Loucy (cell line): ENCODE data around the gene HELZ.
"Not testable (repeated sequence)": the region's sequence is repeated elsewhere in the genome, so short reads cannot be mapped to it uniquely, and the experiment has no call there.

ENCODE experiments used
- H2AFZ ChIP-seq: fragments of 200-600 bp; sonication (generic); 2 replicates; pipeline ENCODE4 v1.6.0; 2016; ENCODE audit warnings: antibody characterized with exemption, mild to moderate bottlenecking, low read length, moderate library complexity
- H3F3A ChIP-seq: fragments of 200-600 bp; 2 replicates; pipeline ENCODE4 v1.6.0; 2016; ENCODE audit warnings: antibody characterized with exemption, low read depth, mild to moderate bottlenecking
- H3K27me3 ChIP-seq: fragments of 200-600 bp; sonication (generic); 2 replicates; pipeline ENCODE4 v1.6.1; 2014; ENCODE audit warnings: low read length, mild to moderate bottlenecking; ENCODE audit not compliant: insufficient read depth, poor library complexity, severe bottlenecking
- H3K36me3 ChIP-seq: fragments of 200-600 bp; sonication (generic); 2 replicates; pipeline ENCODE4 v1.6.1; 2016; ENCODE audit warnings: low read length; ENCODE audit not compliant: insufficient read depth
- H3K4me1 ChIP-seq: fragments of 200-600 bp; sonication (generic); 2 replicates; pipeline ENCODE4 v1.5.1; 2014; ENCODE audit warnings: low read length, mild to moderate bottlenecking; ENCODE audit not compliant: insufficient read depth, poor library complexity, severe bottlenecking
- H3K4me2 ChIP-seq: fragments of 200-600 bp; sonication (generic); 2 replicates; pipeline ENCODE4 v1.6.0; 2014; ENCODE audit warnings: antibody characterized with exemption, low read length, low read depth, mild to moderate bottlenecking; ENCODE audit not compliant: poor library complexity, severe bottlenecking
- H3K4me3 ChIP-seq: fragments of 200-600 bp; sonication (generic); 2 replicates; pipeline ENCODE4 v1.5.1; 2014; ENCODE audit warnings: low read length, mild to moderate bottlenecking, mixed read lengths; ENCODE audit not compliant: poor library complexity, severe bottlenecking
- H3K79me2 ChIP-seq: fragments of 200-600 bp; sonication (generic); 2 replicates; pipeline ENCODE4 v1.6.1; 2014; ENCODE audit warnings: low read length; ENCODE audit not compliant: insufficient read depth
- H3K9ac ChIP-seq: fragments of 200-600 bp; sonication (generic); 2 replicates; pipeline ENCODE4 v1.6.0; 2014; ENCODE audit warnings: mild to moderate bottlenecking, low read depth, low read length, moderate library complexity; ENCODE audit not compliant: poor library complexity, severe bottlenecking
- H3K9me2 ChIP-seq: fragments of 200-600 bp; sonication (generic); replicated peaks from 2 replicates; pipeline ENCODE4 v1.6.1; 2016; ENCODE audit warnings: low read depth, low read length, mixed read lengths
- H3K9me3 ChIP-seq: fragments of 200-600 bp; sonication (generic); 2 replicates; pipeline ENCODE4 v1.6.1; 2014; ENCODE audit warnings: mild to moderate bottlenecking, antibody characterized with exemption, low read length, low read depth; ENCODE audit not compliant: insufficient read depth
- H4K20me1 ChIP-seq: fragments of 200-600 bp; sonication (generic); 2 replicates; pipeline ENCODE4 v1.6.0; 2014; ENCODE audit warnings: antibody characterized with exemption, low read length, mild to moderate bottlenecking; ENCODE audit not compliant: insufficient read depth, poor library complexity, severe bottlenecking
- EZH2phosphoT487 ChIP-seq: fragments of 200-600 bp; IDR thresholded peaks from 2 replicates; pipeline ENCODE4 v1.6.1; 2018; ENCODE audit warnings: antibody characterized with exemption, mild to moderate bottlenecking, moderate library complexity, borderline replicate concordance
- TF ChIP-seq, protein P1 (sequence below): fragments of 200-600 bp; sonication (generic); conservative IDR thresholded peaks from 2 replicates; pipeline ENCODE4 v1.5.1; 2014; ENCODE audit warnings: mild to moderate bottlenecking, antibody characterized with exemption, low read length

Gene HELZ

DNA sequence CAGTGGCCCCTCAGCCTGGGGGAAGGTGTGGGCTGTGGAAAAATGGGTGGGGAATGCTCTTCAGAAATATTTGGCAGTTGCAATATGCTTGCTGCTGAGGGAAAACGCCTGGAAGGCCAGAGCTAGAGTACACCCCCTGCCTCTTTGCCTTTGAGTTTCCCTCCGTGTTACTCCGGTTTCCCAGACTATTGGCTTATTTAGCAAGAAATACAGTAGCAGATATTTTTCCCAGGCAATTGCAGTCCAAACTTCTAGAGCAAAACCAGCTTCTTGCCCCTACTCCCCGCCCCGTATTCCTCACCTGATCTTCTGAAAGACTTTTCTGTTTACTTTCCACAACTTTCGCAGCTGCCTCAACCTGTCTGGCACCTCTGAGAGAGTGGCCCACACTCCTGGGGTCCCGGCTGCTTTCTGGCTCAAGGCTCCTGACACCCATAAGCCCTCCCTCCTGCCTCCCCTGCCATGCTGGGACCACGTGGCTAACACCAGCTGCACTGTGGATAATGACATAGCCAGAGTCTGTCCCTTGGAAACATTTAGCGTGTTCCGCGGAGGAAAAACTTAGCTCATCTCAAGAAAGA, 45.8 kb upstream of the HELZ start:
- no peak overlapping the region for H3K9ac ChIP-seq
- H3K9me2 ChIP-seq = no peaks in the 10 kb centered on the region
- H3K4me2 ChIP-seq = no peak overlapping the region
- H3K79me2 ChIP-seq = no peaks in the 10 kb centered on the region
- H4K20me1 ChIP-seq = no peaks in the 10 kb centered on the region
- no peaks in the 10 kb centered on the region for H3K4me1 ChIP-seq
- no peaks in the 10 kb centered on the region for H3K36me3 ChIP-seq
- H3K9me3 ChIP-seq = no peaks in the 10 kb centered on the region
- H2AFZ ChIP-seq = no peak overlapping the region
- no peaks in the 10 kb centered on the region for H3K27me3 ChIP-seq
- H3F3A ChIP-seq = no peaks in the 10 kb centered on the region
- no peak for TF ChIP-seq EZH2phosphoT487
- TF ChIP-seq, protein P1, sequence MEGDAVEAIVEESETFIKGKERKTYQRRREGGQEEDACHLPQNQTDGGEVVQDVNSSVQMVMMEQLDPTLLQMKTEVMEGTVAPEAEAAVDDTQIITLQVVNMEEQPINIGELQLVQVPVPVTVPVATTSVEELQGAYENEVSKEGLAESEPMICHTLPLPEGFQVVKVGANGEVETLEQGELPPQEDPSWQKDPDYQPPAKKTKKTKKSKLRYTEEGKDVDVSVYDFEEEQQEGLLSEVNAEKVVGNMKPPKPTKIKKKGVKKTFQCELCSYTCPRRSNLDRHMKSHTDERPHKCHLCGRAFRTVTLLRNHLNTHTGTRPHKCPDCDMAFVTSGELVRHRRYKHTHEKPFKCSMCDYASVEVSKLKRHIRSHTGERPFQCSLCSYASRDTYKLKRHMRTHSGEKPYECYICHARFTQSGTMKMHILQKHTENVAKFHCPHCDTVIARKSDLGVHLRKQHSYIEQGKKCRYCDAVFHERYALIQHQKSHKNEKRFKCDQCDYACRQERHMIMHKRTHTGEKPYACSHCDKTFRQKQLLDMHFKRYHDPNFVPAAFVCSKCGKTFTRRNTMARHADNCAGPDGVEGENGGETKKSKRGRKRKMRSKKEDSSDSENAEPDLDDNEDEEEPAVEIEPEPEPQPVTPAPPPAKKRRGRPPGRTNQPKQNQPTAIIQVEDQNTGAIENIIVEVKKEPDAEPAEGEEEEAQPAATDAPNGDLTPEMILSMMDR = no peak
- H3K4me3 ChIP-seq = no peak overlapping the region

DNA sequence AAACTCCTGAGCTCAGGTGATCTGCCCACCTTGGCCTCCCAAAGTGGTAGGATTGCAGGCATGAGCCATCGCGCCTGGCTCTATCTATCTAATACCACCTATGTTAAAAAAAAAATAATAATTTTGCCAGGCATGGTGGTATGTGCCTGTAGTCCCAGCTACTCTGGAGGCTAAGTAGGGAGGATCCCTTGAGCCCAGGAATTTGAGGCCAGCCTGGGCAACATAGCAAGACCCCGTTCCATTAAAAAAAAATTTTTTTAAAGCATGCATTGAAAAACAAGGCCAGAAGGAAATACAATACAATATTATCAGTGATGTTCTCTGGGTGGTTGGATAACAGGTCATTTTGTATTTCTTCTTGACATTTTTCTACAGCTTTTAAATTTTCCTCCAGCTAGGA, 45.2 kb upstream of the HELZ start:
- Histone ChIP-seq H3F3A (no peaks in the 10 kb centered on the region), H3K4me3 (no peak overlapping the region), H3K9me2 (no peaks in the 10 kb centered on the region), H4K20me1 (no peaks in the 10 kb centered on the region), H3K27me3 (no peaks in the 10 kb centered on the region), H3K4me2 (no peak overlapping the region), H3K9me3 (no peaks in the 10 kb centered on the region), H3K36me3 (no peaks in the 10 kb centered on the region), H3K79me2 (no peaks in the 10 kb centered on the region), H3K9ac (no peak overlapping the region), H3K4me1 (no peaks in the 10 kb centered on the region), H2AFZ (no peak overlapping the region)
- TF ChIP-seq, protein P1 = no peak
- TF ChIP-seq EZH2phosphoT487 = no peak

DNA sequence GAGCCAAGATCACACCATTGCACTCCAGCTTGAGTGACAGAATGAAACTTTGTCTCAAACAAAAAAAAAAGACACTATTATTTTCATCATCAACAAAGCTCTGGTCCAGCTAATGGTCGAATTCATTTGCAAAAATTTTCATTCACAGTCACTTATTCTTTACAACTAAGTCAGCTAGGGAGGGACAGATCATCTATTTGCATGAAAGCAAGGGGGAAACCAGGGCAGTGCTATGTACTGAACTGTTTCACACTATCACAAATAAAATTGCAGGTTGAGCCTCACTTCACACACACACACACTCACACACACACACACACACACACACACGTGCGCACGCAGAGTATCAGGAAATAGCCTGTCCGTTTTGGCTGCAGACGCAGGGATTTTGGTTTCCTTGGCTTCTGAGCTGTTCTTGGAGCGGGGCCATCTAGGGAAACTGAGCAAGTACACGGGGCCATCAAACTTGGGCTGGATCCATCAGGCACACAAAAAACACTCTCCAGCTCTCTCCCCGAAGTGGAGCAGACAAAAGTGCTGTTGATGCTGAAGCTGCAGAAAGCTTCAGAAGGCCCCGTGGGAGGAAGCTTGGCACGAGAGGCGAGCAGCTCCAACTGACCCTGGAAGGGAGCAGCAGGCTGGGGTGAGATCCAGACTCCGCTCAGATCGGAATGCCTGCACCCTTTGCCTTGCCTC, 44.3 kb upstream of the HELZ start:
- Histone ChIP-seq H3K36me3 (no peaks in the 10 kb centered on the region), H3K9me3 (no peaks in the 10 kb centered on the region), H3F3A (no peaks in the 10 kb centered on the region), H3K4me2 (no peak overlapping the region), H3K4me3 (no peak overlapping the region), H3K79me2 (no peaks in the 10 kb centered on the region), H4K20me1 (no peaks in the 10 kb centered on the region), H3K9me2 (no peaks in the 10 kb centered on the region), H3K9ac (no peak overlapping the region), H2AFZ (no peak overlapping the region), H3K4me1 (no peaks in the 10 kb centered on the region), H3K27me3 (no peaks in the 10 kb centered on the region)
- TF ChIP-seq EZH2phosphoT487 = no peak
- TF ChIP-seq, protein P1 = no peak

DNA sequence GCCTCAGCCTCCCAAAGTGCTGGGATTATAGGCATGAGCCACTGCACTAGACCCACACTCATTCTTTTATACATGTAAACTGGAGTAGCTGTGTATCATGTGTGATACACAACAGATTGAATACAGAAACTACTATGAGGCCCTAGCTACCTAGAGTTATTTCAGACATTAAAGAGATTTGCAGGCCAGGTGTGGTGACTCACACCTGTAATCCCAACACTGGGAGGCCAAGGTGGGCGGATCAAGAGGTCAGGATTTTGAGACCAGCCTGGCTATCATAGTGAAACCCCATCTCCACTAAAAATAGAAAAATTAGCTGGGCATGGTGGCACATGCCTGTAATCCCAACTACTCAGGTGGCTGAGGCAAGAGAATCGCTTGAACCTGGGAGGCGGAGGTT, 41.8 kb upstream of the HELZ start:
- not testable (repeated sequence) for H3K9me3 ChIP-seq, H3K9me2 ChIP-seq, H3K4me2 ChIP-seq, H3K27me3 ChIP-seq, H3K4me1 ChIP-seq, H3K36me3 ChIP-seq, H3K79me2 ChIP-seq, H3K4me3 ChIP-seq, H3K9ac ChIP-seq, H2AFZ ChIP-seq, H3F3A ChIP-seq, H4K20me1 ChIP-seq
